ENCODE data around the gene PRDM16.

PRDM16 gene

GRCh38 chr1:3136532-3136931, 67.5 kb downstream of the PRDM16 start:
- no peak for DNase-seq (ENCODE audit: low read depth)
- H3K4me3 ChIP-seq (ENCODE audit: low read depth, low read length), result no peak overlapping the region
- TF ChIP-seq CTCF (conservative IDR thresholded peaks at IDR 0.05; ENCODE audit: low read depth, low read length), result no peak

GRCh38 chr1:3137111-3138100, 68.4 kb downstream of the PRDM16 start:
- no peak for DNase-seq (ENCODE audit: low read depth)
- TF ChIP-seq CTCF (conservative IDR thresholded peaks at IDR 0.05; ENCODE audit: low read depth, low read length), result no peak
- no peak overlapping the region for H3K4me3 ChIP-seq (ENCODE audit: low read depth, low read length)

- no peak for TF ChIP-seq CTCF (conservative IDR thresholded peaks at IDR 0.05; ENCODE audit: low read depth, low read length)
- H3K4me3 ChIP-seq (ENCODE audit: low read depth, low read length), result no peak overlapping the region
- DNase-seq (ENCODE audit: low read depth), result no peak
These were observed 69.7 kb downstream of the PRDM16 start for GRCh38 chr1:3138623-3139151.

- DNase-seq (ENCODE audit: low read depth), result no peak
- no peak overlapping the region for H3K4me3 ChIP-seq (ENCODE audit: low read depth, low read length)
- TF ChIP-seq CTCF (conservative IDR thresholded peaks at IDR 0.05; ENCODE audit: low read depth, low read length), result no peak
These were observed 70.4 kb downstream of the PRDM16 start for GRCh38 chr1:3139451-3139852.

GRCh38 chr1:3139871-3140361, 70.9 kb downstream of the PRDM16 start:
- DNase-seq (ENCODE audit: low read depth), result no peak
- H3K4me3 ChIP-seq (ENCODE audit: low read depth, low read length), result no peak overlapping the region
- TF ChIP-seq CTCF (conservative IDR thresholded peaks at IDR 0.05; ENCODE audit: low read depth, low read length), result no peak

- DNase-seq (ENCODE audit: low read depth), result no peak
- TF ChIP-seq CTCF (conservative IDR thresholded peaks at IDR 0.05; ENCODE audit: low read depth, low read length), result no peak
- no peak overlapping the region for H3K4me3 ChIP-seq (ENCODE audit: low read depth, low read length)
These were observed 71.4 kb downstream of the PRDM16 start for GRCh38 chr1:3140437-3140836.

Measured in choroid plexus epithelial cell (primary cell).